Ectodermal cell (in vitro differentiated cells): ENCODE data around the gene IMPA2.

ENCODE experiments used
- H3K27ac ChIP-seq: 2 replicates; pipeline ENCODE4 v1.7.0; 2013; ENCODE audit warnings: mild to moderate bottlenecking, low read depth, low read length; ENCODE audit not compliant: insufficient read depth, poor library complexity, severe bottlenecking
- H3K27me3 ChIP-seq: 2 replicates; pipeline ENCODE4 v1.7.0; 2013; ENCODE audit warnings: mild to moderate bottlenecking, low read length; ENCODE audit not compliant: insufficient read depth, control insufficient read depth, poor library complexity, severe bottlenecking
- H3K36me3 ChIP-seq: one replicate; pipeline ENCODE4 v1.7.0; 2013; ENCODE audit warnings: low read length; ENCODE audit not compliant: control insufficient read depth, insufficient read depth
- H3K4me1 ChIP-seq: one replicate; pipeline ENCODE4 v1.7.0; 2013; ENCODE audit warnings: low read length; ENCODE audit not compliant: control insufficient read depth, insufficient read depth
- H3K4me3 ChIP-seq: 2 replicates; pipeline ENCODE4 v1.7.0; 2013; ENCODE audit warnings: low read depth, low read length, control low read depth; ENCODE audit not compliant: insufficient read depth
- H3K9me3 ChIP-seq: 2 replicates; pipeline ENCODE4 v1.7.0; 2013; ENCODE audit warnings: mild to moderate bottlenecking, low read length, moderate library complexity; ENCODE audit not compliant: control insufficient read depth
- WGBS, 2 experiments: methylation state at CpG; one replicate each; pipeline ENCODE4 v1.1.7; 2013; ENCODE audit warnings: missing lambda C conversion rate in 2 of 2; 5-methylcytosine and 5-hydroxymethylcytosine counted together

The IMPA2 gene

DNA sequence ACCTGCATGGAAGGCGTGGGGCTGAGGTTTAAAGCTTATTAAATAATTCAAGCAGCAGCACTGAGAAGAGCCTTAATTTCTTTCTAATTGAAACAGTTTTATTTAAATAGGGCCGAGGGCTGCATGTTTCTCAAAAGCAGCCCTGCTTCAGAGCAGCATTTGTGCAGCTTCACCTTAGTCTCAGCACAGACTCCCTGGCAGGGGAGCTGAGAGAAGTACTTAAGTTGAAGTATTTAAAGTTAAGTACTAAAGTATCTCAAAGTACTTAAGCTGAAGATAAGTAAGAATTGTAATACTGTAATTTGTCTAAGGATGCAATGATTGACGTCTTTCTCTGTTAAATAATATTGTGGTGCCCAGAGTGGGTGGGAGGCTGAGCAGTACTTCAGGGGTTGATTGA, 31.4 kb downstream of the IMPA2 start:
- H3K27me3 ChIP-seq, result no peaks in the 10 kb centered on the region
- H3K9me3 ChIP-seq, result no peaks in the 10 kb centered on the region
- no peak overlapping the region for H3K4me3 ChIP-seq
- peaks cover 19% of the 10 kb centered on the region for H3K36me3 ChIP-seq
- H3K4me1 ChIP-seq, result peaks cover 5% of the 10 kb centered on the region
- H3K27ac ChIP-seq, result no peak overlapping the region
- 61 to 65% methylated on average over 3 of the region's 3 CpGs for WGBS, 2 experiments

DNA sequence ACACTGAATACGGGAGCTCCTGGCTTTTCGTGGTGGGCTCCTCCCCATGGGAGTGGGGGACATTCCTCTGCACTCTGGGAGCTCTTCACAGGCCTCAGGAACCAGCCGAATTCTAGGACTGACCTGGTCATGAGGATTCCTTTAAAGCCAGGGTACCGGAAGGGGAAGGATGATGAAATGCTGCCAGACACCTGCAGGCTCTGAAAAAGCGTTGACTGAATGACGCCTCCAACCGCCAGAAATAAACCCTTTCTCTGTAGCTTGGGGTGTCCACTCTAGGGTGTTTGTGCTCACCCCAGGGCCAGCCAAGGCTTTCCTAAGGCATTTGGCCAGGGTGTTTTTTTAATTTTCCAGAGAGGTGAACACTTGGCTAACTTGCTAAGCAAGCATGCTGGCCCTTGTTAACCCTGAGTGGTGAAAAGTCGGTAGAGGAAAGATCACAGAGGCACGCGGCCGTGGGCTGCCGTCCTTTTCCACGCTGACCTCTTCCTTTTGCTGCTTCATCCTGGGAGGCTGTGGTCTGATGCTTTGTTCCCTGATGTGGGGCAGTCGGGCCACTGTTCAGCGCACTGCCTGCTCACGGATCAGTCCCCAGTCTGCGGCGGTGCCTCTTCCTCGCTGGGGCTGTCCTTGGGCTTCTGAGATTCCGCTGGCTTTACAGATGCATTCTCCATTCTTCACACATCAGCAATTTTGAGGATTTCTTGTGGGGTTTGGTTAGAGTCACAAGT, 32.0 kb downstream of the IMPA2 start:
- Histone ChIP-seq H3K27ac (no peak overlapping the region), H3K4me3 (no peak overlapping the region), H3K9me3 (no peaks in the 10 kb centered on the region), H3K4me1 (peaks cover 5% of the 10 kb centered on the region), H3K27me3 (no peaks in the 10 kb centered on the region), H3K36me3 (peaks cover 19% of the 10 kb centered on the region)
- WGBS, 2 experiments, result 93% methylated on average over 20 of the region's 20 CpGs

DNA sequence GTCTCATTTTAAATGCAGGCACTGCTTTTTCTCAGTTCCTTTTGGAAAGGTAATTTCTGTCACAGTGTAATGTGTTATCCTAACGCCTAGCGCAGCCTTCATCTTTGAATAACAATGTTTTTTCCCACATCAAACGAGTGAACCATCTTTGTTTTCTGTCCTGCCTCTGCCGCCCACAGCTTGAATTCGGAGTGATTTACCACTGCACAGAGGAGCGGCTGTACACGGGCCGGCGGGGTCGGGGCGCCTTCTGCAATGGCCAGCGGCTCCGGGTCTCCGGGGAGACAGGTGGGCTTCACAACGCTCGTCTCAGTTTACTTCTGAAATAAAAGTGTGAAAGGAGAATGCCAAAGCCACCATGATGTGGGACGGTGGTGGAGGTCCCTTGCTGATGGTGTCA, 32.8 kb downstream of the IMPA2 start:
- H3K4me3 ChIP-seq, result no peak overlapping the region
- no peaks in the 10 kb centered on the region for H3K9me3 ChIP-seq
- peaks cover 19% of the 10 kb centered on the region for H3K36me3 ChIP-seq
- 92 to 94% methylated on average over 17 of the region's 17 CpGs for WGBS, 2 experiments
- H3K27me3 ChIP-seq, result no peaks in the 10 kb centered on the region
- no peak overlapping the region for H3K27ac ChIP-seq
- peaks cover 5% of the 10 kb centered on the region for H3K4me1 ChIP-seq

DNA sequence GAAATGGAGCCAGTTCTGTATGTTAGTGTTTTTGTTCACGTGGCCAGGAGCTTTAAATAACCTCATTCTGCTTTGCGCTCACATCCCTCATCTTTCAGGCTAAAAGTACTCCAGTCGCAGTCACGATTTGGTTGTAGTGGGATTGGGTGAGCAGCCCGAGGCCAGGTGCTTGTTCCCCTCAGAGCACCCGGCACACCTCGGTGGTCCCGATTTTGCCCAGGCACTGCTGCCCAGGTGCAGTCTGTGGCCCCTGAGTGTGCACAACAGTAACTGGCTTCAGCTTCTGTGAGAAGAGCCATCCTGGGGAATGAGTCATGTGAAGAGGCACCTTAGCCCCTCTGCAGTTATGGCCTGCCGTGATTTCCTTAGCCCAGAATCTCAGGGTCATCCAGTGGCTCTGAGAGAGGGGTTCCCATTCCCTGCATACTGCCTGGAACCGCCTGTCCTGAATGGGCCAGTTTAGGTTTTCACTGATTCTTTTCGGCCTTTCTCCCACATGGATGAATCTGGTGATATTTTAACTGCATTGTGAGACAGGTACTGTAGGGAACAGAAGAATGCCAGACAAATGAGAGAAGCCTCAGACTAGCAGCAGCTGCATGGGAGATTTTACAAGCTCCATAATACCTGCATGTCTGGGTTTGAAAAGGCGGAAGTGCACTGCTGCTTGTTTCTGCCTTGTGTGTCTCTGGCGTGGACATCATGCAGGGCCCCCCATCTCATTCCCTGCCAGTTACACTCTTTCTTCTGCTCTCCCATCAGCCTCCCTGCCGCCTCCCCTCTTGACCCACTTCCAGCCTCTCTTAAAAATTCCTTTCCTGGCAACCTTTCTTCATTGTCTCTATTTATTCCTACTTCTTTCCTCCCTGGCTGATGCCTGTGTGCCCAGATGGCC, 33.5 kb downstream of the IMPA2 start:
- Histone ChIP-seq H3K27me3 (no peaks in the 10 kb centered on the region), H3K4me3 (no peak overlapping the region), H3K9me3 (no peaks in the 10 kb centered on the region), H3K4me1 (peaks cover 5% of the 10 kb centered on the region), H3K27ac (no peak overlapping the region), H3K36me3 (peaks cover 18% of the 10 kb centered on the region)
- WGBS, 2 experiments, result 93 to 96% methylated on average over 14 of the region's 14 CpGs

DNA sequence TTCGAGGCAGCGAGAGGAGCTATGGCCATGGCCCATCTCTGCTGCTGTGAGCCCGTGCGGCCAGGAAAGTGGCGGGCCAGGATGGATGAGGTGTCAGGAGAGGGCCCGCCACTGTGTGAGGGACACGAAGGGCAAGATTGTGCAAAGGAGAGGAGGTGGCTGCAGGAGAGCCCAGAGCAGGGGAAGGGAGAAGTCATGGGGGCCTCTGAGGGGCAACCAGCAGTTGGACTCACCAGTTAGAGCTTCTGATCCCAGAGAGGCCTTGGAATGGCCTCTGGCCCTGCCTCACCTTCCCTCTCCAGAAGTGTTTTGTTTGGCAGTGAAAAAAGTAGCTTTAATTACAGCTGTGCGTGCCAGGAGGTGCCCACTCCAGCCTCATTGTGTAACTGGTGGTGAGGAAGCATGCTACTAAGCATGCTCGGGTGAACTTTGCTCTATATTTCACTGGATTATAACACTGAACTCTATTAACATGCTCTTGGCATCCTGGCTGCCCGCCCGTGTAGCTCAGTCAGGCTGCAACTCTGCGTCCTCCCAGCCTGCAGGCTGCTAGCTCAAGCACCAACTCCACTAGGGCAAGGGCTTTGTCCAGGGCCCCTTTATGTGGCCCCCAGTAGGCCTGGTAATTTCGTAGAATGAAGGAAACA, 34.2 kb downstream of the IMPA2 start:
- Histone ChIP-seq H3K4me1 (peaks cover 5% of the 10 kb centered on the region), H3K4me3 (no peak overlapping the region), H3K27me3 (no peaks in the 10 kb centered on the region), H3K27ac (no peak overlapping the region), H3K9me3 (no peaks in the 10 kb centered on the region), H3K36me3 (peaks cover 10% of the 10 kb centered on the region)
- 90 to 94% methylated on average over 13 of the region's 13 CpGs for WGBS, 2 experiments

DNA sequence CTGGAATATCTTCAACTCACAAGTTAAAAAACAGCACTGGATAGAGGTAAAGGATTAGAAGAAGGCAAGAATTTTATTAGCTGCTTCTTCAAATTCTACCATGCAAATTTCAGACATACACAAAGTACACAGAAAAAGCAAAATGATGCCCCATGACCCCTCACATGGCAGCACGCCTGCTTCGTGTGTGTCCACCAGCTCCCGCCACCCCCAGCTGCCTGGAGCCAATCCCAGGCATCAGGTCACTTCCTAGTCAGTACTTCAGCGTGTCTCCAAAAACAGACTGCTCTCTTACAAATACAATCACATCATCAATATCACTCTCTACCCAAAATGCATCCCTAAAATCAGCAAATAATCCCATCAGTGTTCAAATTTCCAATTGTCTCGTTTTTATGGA, 35.8 kb downstream of the IMPA2 start:
- 84 to 85% methylated on average over 5 of the region's 5 CpGs for WGBS, 2 experiments
- Histone ChIP-seq H3K27ac (no peak overlapping the region), H3K36me3 (peaks cover 4% of the 10 kb centered on the region)

DNA sequence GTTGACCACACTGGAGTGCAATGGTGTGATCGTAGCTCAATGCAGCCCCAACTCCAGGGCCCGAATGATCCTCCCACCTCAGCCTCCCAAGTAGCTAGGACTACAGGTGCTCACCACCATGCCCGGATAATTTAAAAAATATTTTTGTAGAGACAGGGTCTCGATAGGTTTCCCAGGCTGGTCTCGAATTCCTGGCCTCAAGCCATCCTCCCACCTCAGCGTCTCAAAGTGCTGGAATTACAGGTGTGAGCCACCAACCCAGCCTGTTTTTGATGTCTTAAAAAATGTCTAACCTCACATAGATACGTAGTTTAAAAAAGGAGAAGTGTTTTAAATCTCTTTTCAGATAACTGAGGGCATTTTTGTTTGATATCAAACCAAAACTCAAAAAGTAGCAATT, 37.6 kb downstream of the IMPA2 start:
- no peaks in the 10 kb centered on the region for H3K9me3 ChIP-seq
- H3K27me3 ChIP-seq, result no peaks in the 10 kb centered on the region
- no peaks in the 10 kb centered on the region for H3K4me1 ChIP-seq
- no peak overlapping the region for H3K27ac ChIP-seq
- 94 to 97% methylated on average over 7 of the region's 7 CpGs for WGBS, 2 experiments
- no peak overlapping the region for H3K4me3 ChIP-seq
- peaks cover 3% of the 10 kb centered on the region for H3K36me3 ChIP-seq

More for the DNA sequence above, 35.8 kb downstream of the IMPA2 start:
- Histone ChIP-seq H3K27me3 (no peaks in the 10 kb centered on the region), H3K4me1 (peaks cover 5% of the 10 kb centered on the region), H3K9me3 (no peaks in the 10 kb centered on the region), H3K4me3 (no peak overlapping the region)

DNA sequence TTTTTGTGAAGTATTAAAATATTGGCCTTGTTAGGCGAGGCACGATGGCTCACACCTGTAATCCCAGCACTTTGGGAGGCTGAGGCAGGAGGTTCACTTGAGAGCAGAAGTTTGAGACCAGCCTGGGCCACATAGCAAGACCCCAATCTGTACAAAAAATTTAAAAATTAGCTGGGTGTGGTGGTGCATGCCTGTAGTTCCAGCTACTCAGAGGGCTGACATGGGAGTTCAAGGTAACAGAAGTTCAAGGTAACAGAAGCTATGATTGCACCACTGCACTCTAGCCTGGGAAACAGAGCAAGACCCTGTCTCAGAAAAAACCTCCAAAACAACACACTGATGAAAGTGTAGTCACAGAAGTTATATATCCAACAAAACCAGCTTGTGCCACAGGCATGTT, 39.8 kb downstream of the IMPA2 start:
- H3K9me3 ChIP-seq, result no peaks in the 10 kb centered on the region
- H3K36me3 ChIP-seq, result no peaks in the 10 kb centered on the region
- WGBS, 2 experiments, result 97 to 98% methylated on average over 2 of the region's 2 CpGs
- H3K4me1 ChIP-seq, result no peaks in the 10 kb centered on the region
- no peak overlapping the region for H3K27ac ChIP-seq
- H3K27me3 ChIP-seq, result no peaks in the 10 kb centered on the region
- H3K4me3 ChIP-seq, result no peak overlapping the region

DNA sequence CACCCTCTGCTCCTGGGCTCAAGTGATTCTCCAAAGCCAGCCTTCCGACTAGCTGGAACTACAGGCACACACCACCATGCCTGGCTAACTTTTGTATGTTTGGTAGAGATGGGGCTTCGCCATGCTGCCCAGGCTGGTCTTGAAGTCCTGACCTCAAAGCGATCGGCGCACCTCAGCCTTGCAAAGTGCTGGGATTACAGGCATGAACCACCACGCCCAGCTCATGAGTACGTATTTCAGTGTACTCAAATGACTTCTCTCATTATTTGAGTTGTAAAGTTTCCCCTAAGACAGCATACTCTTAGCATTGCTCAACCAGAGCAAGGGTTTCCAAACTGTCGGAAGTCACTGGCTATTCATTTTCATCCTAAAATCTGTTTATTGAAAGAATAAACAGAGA, 40.3 kb downstream of the IMPA2 start:
- no peaks in the 10 kb centered on the region for H3K27me3 ChIP-seq
- H3K27ac ChIP-seq, result no peak overlapping the region
- no peaks in the 10 kb centered on the region for H3K4me1 ChIP-seq
- H3K36me3 ChIP-seq, result no peaks in the 10 kb centered on the region
- no peaks in the 10 kb centered on the region for H3K9me3 ChIP-seq
- H3K4me3 ChIP-seq, result no peak overlapping the region
- 95 to 96% methylated on average over 8 of the region's 8 CpGs for WGBS, 2 experiments

DNA sequence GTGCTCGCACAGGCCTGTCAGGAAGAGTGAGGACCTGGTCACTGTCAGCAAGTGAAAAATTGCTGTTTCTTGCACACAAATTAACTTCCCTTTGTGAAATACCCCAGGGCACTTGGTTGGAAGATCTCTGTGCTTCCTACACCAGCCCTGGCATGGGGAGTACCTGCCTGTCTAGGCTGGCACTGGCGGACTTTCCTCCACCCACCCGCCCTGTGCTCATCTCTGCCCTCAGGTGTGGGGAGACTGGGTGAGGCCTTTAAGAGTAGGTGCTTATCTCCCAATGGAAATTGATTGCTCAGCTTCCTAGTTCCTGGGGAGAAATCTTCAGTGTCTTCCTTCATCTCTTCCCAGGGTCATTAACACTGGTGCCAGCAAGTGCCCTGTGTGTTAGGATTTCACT, 42.1 kb downstream of the IMPA2 start:
- Histone ChIP-seq H3K9me3 (no peaks in the 10 kb centered on the region), H3K27me3 (no peaks in the 10 kb centered on the region), H3K4me1 (no peaks in the 10 kb centered on the region), H3K27ac (no peak overlapping the region), H3K4me3 (no peak overlapping the region), H3K36me3 (peaks cover under 1% of the 10 kb centered on the region)
- 96 to 99% methylated on average over 3 of the region's 3 CpGs for WGBS, 2 experiments
